GM20000 (cell line): ENCODE results near the gene ANKRD34C.
A peak's percentile ranks its signal among the peaks of the same experiment; 100 is the strongest.
"Not testable (repeated sequence)": the region's sequence is repeated elsewhere in the genome, so short reads cannot be mapped to it uniquely, and the experiment has no call there.

ENCODE experiments used
- DNase-seq: peaks from one replicate; pipeline ENCODE4 v3.0.0; 2012; ENCODE audit warnings: low spot score
- TF ChIP-seq, protein P1 (sequence below): IDR thresholded peaks from 2 replicates; pipeline ENCODE4 v1.5.1; 2012; ENCODE audit warnings: mild to moderate bottlenecking, control low read depth; ENCODE audit errors: extremely low read depth, missing control alignments

ANKRD34C gene

DNA sequence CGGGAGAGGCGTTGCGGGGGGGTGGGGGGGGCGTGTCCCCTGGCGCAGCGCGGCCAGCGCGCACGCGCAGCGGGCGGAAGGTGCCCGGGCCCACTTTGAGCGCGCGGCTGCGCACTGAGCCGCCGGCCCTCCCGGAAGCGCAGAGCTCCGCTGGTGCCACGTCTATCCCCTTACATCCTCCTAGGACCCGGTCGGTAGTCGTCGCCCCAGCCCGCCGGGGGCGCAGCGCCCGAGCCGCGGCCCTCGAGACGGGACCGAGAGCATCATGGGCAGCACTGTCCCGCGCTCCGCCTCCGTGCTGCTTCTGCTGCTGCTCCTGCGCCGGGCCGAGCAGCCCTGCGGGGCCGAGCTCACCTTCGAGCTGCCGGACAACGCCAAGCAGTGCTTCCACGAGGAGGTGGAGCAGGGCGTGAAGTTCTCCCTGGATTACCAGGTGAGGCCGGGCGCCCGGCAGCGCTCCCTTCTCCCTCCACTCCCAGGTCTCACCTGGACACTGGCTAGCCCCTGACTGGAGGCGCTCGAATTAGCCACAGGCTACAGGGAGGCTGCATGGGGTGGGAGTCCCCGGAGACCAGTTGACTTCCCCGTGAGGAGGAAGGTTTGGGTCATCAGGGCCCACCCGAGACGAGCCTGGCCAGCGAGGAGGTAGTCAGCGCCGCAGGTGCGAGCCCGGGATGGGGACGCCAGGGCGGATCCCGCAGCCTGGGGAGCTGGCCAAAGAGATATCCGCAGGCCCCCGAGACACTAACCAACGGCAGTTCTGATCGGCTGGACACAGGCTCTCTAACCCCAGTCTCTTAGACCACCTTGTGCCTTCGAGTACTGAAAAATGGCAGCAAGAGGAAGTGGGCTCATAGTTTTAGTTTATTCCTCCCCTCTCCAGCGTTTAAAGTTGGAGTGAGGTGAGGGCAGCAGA, 28.7 kb downstream of the ANKRD34C start, which contains the start of gene TMED3:
Gene TMED3 (plus strand): TSS at position 128 of the 916 bp plus-strand sequence. CDS start 138 bp downstream, at position 266.
- TF ChIP-seq, protein P1, sequence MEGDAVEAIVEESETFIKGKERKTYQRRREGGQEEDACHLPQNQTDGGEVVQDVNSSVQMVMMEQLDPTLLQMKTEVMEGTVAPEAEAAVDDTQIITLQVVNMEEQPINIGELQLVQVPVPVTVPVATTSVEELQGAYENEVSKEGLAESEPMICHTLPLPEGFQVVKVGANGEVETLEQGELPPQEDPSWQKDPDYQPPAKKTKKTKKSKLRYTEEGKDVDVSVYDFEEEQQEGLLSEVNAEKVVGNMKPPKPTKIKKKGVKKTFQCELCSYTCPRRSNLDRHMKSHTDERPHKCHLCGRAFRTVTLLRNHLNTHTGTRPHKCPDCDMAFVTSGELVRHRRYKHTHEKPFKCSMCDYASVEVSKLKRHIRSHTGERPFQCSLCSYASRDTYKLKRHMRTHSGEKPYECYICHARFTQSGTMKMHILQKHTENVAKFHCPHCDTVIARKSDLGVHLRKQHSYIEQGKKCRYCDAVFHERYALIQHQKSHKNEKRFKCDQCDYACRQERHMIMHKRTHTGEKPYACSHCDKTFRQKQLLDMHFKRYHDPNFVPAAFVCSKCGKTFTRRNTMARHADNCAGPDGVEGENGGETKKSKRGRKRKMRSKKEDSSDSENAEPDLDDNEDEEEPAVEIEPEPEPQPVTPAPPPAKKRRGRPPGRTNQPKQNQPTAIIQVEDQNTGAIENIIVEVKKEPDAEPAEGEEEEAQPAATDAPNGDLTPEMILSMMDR, result peak; percentile 16
- peak; percentile 98 for DNase-seq

GRCh38 chr15:79311901-79312553, 29.5 kb downstream of the ANKRD34C start:
- TF ChIP-seq, protein P1, result no peak
- DNase-seq, result peak; percentile 41

DNA sequence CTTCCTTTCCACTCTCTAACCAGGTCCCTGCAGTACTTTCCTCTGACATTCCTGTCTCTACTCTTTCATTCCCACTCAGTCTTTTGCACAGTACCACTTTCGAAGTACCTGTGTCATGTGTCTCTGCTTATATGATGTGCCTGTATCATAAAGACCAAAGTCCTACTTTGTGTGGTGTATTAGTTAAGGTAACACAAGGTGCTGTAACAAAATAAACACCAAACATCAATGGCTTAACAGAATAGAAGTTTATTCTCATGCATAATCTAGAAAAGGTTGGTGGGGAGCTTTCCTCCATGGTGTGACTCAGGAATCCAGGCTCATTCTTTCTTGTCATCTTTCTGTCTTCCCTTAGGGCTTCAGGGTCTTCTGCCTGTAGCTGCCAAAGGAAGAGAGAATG, 31.7 kb downstream of the ANKRD34C start:
- no peak for DNase-seq
- TF ChIP-seq, protein P1, result no peak

GRCh38 chr15:79314811-79315210, 32.3 kb downstream of the ANKRD34C start:
- DNase-seq, result no peak
- TF ChIP-seq, protein P1, result no peak

GRCh38 chr15:79315623-79316328, 33.3 kb downstream of the ANKRD34C start:
- DNase-seq, result no peak
- TF ChIP-seq, protein P1, result no peak

DNA sequence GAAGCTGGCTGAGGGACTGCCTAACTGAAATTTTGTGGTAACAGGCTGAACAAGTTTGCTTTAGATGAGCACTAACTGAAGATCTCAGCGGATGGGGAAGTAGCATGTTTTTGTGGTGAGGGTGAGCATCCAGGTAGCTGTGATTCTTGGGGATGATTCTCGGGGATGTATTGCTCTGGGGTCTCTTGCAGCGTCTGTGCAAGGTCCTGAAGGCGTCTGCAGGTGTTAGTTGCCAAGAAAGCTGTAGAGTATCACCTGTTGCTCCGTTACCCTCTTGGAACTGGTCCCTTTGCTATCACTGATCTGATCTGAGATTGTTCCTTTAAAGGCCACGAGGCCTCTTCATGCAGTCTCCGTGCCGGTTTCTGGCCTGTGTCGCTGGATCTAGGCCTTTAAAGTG, 34.3 kb downstream of the ANKRD34C start:
- TF ChIP-seq, protein P1, result no peak
- DNase-seq, result no peak

DNA sequence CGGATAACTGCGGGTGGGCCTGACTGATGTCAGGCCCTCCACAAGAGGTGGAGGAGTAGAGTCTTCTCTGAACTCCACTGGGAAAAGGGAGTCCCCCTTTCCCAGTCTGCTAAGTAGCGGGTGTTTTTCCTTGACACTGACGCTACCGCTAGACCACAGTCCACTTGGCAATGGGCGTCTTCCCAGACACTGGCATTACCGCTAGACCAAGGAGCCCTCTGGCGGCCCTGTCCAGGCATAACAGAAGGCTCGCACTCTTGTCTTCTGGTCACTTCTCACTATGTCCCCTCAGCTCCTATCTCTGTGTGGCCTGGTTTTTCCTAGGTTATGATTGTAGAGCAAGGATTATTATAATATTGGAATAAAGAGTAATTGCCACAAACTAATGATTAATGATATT, 37.5 kb downstream of the ANKRD34C start:
- DNase-seq, result not testable (repeated sequence)
